GM19328 (cell line): ENCODE data around the gene RHOU.
"Not testable (repeated sequence)": the region's sequence is repeated elsewhere in the genome, so short reads cannot be mapped to it uniquely, and the experiment has no call there.

ENCODE experiments used
- ATAC-seq: cut with Tn5 transposase; IDR thresholded peaks from one replicate; pipeline ENCODE4 v1.9.1; 2021; ENCODE audit warnings: mild to moderate bottlenecking, moderate library complexity; ENCODE audit not compliant: unreplicated experiment

Gene RHOU

DNA sequence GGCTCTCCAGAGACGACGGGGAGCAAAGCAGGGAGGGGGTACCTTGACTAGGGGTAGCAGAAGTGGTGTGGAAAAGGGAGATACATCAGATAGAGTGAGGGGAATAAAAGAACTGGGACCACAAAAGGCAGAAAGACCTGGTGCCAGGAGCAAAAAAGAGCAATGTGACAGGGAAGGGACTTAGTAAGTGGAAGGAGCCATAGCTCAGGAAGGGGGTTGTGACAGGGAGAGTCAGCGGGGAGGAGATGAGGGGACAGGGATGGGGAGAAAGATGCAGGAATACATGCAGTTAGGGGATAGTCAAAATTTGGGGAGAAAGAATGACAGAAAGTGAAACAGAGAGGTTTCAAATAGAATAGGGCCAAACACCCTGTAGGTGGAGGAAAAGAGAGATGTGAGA lies 20.5 kb downstream of the RHOU start:
- no peak for ATAC-seq

DNA sequence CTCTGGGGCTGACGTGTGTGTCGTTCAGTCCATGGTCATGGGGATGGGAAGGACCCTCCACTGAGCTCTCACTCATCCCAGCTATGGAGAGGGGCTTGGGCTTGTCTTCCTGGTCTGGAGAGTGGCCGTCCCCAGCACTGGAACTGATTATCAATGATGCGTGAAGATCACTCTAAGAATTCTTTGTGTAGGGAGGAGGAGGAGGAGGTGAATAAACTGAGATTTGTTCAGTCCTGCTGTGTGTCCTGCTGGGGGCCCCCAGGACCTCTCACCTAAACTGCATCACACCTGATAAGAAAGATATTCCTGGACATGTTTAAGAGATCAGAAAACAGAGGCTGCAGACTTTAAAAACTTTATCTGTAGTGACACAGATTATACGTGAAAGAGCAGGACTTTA lies 21.2 kb downstream of the RHOU start:
- no peak for ATAC-seq

DNA sequence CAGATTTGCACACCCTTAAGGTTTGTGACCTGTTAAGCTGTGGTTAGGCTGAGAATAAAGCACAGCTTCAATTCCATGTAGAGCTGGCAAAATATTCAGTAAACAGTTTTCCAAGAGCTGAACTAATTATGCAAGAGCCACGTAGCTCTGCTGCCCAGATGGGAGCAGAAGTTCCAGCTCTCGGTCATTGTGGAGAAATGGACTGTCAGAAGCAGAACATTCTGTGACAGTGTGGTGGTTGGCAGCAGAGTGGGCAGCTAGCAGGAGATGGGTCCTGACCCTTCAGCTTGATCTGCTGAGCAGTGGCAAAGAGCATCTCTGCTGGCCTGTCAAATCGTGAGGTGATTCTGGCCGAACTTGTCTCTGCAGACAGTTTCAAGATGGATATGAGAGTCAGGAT lies 23.2 kb downstream of the RHOU start:
- ATAC-seq, result no peak

DNA sequence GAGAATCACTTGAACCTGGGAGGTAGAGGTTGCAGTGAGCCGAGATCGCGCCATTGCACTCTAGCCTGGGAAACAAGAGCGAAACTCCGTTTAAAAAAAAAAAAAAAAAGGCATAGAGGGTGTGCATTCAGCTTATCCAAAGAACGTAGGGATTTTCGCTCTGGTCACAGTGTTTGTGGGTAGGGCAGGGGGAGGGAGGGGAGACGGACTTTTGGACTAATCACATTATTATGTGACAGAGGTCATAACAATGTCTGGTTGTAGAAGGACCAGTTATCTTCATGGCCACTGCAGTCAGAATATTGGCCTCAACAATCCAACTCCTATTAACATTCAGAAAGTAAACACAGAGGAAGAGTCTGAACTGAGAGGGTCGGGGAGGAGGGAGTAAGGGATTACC lies 25.7 kb downstream of the RHOU start:
- ATAC-seq, result no peak

DNA sequence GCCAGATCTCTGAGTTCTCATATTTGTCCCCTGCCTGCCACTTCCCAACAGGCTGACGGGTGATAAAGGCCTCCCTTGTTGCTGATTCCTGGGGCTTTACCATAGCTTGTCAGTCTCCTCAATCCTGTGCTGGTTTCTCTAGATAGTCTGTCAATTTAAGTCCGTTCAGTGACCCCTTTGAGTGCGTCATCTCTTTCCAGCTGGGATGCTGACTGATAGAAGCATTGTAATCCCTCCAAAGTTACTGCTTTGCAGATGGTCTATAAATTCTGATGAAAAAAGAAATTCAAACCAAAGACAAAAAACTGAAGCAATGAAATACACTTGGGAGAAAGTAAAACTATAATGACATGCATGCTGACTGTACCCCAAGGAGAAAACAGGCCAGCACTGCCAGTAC lies 28.3 kb downstream of the RHOU start:
- ATAC-seq, result no peak

DNA sequence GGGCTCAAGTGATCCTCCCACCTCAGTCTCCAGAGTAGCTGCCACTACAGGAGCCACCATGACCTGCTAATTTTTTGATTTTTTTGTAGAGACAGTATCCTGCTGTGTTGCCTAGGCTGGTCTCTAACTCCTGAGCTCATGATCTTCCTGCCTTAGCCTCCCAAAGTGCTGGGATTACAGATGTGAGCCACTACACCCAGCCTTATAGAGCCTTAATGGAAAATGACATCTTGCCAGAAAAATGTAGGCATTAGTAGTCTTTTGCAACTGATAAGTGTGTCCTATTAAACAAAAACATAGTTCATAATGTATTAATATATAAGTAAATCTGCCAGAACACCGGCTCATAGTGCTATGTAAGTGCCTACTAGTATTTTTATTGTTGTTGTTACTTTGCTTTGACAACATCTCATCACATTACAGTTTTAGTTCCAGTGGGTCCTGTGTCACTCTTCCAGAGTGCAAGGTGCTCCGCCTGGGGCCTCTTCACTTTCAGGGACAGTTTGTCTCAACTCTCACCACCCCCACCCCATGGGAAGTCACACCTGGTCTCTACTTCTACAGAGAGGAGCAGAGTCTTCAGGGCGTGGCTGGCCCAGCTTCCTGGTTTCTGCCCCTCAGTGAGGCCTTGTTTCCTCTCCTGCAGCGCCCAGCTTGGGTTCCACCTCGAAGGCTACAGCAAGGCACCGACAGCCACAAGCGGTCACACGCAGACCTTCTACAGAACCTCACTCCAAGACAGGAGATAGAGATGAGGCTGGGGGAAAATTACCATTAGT lies 30.1 kb downstream of the RHOU start:
- no peak for ATAC-seq

DNA sequence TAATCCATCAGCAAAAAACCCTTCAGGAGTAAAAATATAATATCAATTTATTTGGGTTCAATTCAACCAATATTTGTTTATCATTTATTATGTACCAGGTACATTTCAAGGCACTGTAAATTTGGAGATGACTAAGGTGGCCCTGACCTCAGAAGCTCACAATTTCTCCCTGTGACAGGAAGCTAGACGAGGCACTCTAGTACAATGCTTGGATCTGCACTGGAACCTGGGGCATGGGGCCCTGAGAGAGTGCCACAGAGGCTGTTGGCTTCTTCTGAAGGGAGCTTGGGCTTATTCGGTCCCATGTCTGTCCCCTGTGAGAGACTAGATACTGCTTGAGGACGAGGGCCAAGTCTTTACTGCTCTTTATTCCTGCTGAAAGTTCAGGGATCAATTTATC lies 31.5 kb downstream of the RHOU start:
- ATAC-seq, result no peak

DNA sequence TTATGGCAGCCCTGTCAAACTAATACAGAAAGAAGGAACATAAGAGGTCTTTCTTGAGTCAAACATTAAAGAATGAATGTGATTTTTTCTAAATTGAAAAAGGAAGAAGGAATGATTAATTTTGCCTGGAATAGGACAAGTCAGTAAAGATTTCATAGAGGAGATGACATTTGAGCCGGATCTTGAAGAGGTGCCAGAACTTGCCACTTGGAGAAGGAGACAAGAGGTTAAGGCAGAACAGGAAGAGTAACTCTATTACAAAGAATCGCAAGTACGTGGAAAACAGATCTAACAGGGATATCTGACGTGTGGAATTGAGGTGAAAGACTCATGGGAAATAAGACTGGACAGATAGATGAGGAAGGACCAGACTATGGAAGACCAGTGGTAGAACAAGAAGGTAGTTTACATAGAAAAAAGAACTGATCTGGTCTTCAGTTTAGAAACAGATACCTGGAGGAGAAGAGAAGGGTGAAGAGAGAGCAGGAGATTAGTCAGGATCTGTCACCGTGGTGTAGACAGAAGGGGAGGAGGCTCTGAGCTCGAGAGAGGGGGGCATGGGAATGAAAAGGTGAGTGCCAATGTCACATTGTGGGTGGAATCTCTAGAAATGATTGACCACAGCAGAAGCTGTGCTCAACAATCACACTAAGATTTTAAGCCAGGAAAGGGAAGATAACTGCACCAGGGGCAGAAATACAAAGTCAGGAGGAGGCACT lies 32.5 kb downstream of the RHOU start:
- ATAC-seq, result no peak

DNA sequence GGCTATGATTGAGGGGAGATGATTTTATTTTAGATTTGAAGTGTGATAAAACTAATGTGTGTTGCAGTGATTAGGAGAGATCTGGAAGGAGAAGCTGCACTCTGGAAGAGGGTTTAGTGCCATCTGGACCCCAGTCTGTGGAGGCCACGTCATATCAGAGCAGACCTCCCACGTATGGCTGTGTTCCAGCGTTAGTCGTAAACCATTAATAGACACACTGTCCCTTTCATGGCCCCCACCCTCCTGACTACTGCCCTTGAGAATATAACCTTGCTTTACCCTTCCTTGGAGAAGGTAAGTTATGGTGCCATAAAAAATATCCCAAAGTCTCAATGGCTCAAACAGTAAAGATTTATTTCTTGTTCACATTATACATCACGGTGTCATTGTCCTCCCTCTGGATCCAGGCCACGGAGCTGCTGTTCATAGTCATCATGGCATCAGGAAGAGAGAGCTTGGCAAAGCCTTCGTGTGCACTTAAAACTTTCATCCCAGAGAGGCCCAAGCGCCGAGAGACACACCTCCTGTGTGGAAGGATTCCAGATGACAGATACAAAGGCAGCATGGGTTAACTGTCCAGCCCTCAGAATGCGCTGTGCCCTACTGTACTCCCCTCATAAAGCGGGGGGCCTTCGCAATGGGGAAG lies 33.2 kb downstream of the RHOU start:
- ATAC-seq, result no peak

DNA sequence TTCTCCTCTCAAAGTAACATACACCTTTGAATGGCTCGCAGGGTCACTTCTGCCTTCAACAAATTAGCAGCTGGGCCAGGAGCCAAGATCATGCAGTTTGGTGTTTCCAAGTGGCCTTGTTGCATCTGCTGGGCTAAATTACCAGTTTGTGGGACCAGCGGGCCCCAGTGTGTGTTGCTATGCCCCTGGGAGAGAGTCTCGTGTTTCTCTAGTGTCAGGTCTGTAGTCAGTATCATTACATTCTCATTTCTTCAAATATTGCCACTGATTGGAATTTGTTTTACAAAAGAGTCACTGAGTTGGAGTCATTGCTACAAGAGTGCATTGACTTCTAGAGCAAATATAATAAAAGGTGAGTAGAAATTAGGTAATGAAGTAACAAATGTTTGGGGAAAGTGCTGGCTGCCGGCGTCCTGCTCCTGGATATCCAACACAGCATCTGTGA lies 35.5 kb downstream of the RHOU start:
- no peak for ATAC-seq

DNA sequence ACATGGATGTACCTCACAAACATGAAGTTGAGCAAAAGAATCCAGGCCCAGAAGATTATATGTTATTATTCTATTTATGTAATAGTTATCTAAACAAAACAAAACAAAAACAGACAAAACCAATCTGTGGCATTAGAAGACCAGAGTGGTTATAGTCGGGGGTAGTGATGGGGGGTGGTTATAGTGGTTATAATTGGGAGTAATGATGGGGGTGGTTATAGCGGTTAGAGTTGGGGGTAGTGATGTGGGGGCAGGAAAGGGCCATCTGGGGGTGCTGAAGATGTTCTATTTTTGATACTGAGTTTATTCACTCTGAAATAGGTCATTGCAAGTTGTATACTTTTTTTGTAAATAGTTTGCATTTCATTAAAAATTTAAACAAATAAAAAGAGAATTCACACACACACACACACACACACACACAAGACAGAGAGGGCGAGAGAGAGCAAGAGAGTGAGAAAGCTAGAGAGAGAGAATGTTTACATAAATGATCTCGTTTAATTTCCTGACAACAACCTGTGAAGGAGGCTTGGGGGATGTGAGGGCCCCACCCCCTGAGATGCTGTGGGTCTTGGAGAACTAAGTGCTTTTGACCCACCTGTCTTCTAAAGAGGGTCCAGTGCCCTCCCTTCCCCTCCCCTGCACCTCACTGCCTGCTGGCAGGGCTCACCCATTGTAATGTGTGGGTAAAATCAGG lies 37.4 kb downstream of the RHOU start:
- no peak for ATAC-seq

DNA sequence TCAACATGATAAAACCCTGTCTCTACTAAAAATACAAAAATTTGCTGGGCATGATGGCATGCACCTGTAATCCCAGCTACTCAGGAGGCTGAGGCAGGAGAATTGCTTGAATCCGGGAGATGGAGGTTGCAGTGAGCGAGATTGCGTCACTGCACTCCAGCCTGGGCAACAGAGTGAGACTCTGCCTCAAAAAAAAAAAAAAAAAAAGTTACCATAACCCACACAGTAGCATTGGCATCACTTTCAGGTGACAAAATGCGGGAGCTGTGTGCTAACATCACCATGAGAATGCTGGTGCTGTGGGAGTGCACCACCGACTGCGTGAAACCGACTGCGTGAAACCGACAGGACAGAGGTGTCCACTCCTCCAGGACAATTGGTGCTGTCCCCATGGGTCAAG lies 40.7 kb downstream of the RHOU start:
- ATAC-seq, result not testable (repeated sequence)

DNA sequence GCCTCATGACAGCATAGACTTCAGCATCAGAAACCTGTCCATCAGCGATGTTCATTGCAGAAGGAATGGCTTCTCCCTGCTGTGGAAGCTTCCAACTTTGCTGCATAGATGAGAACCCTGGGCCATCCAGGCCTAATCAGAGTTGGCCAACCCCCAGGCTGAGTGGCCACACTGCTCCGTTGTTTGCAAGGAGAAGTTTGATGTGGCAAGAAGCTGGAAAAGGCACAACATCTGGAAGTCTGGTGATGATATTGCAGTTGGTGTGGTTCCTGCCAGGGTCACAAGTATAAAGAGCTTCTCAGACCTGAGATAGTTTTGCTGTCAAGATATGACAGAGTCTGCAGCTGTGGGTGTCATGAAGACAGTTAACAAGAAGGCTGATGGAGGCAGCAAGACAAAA lies 41.2 kb downstream of the RHOU start:
- ATAC-seq, result no peak

DNA sequence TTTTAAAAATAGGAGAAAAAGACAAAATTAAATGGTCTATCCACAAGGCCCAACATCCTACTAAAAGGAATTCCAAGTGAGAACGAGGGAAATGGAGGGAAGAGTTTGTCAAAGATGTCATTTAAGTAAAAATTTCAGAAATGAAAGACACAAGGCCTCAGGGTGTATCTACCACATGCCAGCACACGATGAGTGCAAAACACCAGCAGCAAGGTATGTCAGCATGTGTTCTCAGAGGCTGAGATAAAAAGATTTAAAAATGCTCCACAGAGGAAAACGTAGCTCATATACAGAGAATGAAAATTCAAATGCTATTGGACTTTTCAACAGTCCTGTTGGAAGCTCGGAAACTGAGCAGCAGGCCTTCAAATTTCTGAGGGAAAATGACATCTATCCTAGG lies 42.0 kb downstream of the RHOU start:
- no peak for ATAC-seq

DNA sequence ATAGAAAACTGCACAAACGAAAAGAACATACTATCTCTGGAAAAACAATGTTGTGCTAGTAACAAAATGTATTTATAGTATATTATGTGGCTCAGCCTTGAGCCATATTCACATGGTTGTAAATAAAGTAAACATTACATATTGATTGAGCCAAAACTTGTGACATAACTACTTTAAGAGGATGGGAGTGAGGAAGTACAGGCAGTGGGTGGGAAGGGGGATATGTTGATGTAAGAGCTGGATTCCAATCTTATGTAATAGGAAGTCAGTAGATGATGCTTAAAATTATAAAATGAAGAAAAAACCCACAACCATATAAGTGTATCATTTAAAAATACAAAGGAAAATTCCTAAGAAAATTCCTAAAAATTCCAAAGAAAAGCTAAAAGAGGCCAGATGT lies 42.7 kb downstream of the RHOU start:
- no peak for ATAC-seq

DNA sequence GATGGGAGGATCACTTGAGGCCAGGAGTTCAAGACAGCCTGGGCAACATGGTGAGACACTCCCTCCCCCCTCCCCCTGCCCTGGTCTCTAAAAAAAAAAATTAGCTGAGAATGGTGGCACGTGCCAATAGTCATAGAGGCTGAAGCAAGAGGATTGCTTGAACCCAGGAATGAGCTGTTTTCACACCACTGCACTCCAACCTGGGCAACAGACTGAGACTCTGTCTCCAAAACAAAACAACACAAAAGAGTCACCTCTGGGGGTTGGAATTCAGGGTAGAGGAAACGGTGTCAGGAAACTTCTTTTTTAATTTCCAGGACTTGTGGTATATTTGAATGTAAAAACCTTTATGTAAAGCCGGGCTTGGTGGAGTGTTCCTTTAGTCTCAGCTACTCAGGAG lies 43.2 kb downstream of the RHOU start:
- ATAC-seq, result no peak

DNA sequence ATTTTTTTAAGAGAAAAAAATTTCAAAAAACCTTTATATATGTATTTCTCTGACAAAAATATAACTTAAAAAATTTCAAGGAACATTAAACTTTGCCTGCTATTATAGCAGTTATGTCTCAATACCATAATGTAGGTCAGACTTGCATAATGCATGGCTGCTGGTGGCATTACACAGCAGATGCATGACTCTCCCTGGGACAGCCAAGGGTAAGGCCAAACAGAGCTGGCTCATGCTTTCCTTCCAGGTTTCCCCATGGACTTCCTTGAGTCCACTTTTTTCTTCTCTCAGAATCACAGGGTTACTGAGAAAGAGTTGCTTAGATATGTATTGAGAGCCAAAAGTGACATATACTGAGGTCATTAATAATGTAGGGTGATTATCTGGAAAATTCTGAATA lies 43.7 kb downstream of the RHOU start:
- ATAC-seq, result no peak

DNA sequence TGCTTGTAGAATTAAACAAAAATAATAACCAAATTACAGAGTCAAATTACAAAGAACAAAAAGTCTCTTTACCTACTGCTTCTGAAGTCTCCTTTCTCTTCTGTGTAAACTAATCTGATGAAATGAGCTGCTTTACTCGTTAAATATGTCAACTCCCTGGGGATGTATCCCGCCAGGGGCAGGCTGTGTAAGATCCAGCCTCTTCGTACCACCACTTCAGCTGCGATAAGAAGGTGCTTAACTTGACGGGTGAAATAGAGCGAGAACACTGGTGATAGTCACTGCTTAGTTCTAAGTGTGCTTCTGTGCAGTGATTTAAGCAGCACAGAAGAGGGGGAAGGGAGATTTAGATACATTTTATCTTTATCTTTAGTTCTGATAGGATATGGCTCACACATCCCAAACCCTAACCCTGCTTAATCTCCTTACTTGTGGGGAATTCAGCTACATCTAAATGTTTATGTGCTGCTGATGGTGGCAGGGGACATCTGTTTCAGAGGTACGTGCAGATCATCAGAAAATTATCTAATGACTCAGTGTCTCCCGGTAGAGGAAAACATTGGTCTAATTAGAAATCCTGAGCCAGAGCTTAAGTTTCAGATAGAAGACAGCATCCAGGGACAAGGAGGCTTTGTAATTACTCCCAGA lies 46.0 kb downstream of the RHOU start:
- no peak for ATAC-seq

DNA sequence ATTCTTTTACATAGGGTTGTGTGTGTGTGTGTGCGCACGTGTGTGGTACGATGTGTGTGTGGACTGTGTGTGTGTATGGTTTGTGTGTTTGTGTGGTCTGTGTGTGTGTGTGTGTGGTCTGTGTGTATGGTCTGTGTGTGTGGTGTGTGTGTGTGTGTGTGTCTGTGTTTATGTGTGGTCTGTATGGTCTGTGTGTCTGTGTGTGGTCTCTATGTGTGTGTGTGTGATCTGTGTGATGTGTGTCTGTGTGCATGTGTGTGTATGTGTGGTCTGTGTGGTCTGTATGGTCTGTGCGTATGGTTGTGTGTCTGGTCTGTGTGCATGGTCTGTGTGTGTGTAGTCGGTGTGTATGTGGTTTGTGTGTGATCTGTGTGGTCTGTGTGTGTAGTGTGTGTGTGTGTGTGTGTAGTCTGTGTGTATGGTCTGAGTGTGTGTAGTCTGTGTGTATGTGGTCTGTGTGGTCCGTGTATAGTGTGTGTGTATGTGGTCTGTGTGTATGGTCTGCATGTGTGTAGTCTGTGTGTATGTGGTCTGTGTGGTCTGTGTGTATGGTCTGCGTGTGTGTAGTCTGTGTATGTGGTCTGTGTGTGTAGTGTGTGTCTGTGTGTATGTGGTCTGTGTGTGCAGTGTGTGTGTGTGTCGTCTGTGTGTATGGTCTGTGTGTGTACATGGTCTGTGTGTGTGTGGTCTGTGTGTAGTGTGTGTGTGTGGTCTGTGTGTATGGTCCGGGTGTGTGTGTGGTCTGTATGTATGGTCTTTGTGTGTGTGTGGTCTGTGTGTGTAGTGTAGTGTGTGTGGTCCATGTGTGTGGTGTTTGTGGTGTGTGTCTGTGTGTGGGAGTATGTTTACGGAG lies 46.8 kb downstream of the RHOU start:
- ATAC-seq, result no peak
